SHP77 treated with DMSO at 0.1 percent for 48 hours (cell line): ENCODE data around the gene GPSM1.

Experiments
- DNase-seq: peaks from one replicate; lab custom pipeline; 2025; lab: John Stamatoyannopoulos, UW

Gene GPSM1

DNA sequence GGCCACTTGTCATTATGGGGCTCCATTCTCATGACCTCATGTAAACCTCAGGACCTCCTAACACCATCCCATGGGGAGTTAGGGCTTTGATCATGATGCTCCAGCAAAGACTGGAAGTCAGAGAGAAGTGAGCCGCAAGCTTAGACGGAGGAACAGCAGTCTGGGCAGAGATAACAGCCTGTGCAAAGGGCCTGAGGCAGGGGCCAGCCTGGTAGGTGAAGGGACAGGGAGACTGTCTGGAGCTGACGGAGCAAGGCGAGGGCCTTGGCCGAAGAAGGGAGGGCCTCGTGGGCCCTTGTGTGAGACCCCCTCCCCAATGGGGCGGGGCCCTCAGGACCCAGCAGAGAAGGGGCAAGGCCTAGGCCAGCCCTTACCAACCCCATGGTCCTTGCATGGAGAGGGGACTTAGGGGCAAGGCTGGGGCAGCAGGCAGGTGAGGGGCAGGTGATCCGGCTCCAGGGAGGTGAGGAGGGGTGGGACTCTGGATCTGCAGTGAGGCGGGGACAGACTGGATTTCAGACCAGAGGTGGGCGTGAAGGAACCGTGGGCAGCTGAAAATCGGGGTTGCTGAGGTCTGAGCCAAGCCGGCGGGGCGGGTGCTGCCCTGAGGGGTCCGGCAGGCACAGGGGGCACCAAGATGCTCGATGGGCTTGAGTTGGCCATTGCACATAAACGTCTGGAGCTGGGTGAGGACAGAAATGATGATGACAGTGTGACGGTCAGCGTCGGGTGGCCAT is 17.4 kb downstream of the GPSM1 start:
- no peak for DNase-seq

DNA sequence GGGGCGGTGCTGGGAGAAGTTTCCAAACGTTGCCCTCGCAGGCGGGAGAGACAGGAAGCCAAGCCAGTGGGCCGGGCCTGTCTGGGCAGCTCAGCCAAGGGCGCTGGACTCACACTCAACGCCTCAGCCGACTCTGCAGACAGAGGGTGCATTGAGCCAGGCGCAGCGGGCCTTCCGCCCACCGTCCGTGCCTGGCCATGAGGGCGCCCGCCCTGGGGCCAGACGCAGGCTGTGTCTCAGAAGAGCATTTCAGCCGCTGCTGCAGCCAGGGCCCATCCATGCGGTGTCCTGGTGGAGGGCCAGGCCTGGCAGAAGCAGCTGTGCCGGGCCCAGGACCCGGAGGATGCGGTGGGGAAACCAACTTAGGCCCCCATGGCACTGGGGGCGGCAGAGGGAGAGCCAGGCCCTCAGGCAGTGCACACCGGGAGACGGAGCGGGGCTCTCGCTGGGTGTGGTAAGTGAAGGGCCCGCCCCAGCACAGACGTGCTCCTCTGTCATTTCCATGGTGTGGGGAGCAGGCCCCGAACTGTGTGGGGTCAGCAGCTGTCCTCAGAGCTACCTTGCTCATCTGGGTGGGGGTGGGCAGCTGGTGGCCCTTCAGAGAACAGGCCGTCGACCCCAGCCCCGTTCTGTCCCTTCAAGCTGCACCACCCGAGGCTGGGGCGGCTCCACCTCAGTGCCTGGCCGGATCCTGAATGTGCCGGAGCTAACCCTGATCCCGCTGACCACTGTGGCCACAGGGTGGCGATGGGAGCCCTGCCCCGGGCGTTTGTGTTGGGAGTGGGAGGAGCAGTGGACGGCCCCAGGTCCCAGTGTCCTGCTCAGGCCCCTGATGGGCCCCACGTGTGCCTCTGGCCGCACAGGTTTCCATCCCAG is 18.2 kb downstream of the GPSM1 start:
- no peak for DNase-seq

DNA sequence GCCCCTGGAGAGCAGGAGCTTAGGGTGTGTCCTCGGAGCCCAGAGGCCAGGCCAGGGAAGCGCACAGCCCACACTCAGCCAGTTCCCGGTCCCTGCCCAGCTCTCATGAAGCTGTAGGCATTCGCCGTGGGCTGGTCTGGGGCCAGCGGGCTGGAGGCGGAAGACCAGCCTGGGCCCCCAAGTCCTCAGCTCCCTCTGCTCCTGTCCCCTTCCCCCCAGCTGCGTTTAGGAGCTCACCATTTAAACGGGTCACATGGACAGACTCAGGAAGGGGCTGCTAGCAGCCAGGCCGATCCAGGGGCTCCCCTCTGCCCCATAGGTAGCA is 18.8 kb downstream of the GPSM1 start:
- DNase-seq: no peak

DNA sequence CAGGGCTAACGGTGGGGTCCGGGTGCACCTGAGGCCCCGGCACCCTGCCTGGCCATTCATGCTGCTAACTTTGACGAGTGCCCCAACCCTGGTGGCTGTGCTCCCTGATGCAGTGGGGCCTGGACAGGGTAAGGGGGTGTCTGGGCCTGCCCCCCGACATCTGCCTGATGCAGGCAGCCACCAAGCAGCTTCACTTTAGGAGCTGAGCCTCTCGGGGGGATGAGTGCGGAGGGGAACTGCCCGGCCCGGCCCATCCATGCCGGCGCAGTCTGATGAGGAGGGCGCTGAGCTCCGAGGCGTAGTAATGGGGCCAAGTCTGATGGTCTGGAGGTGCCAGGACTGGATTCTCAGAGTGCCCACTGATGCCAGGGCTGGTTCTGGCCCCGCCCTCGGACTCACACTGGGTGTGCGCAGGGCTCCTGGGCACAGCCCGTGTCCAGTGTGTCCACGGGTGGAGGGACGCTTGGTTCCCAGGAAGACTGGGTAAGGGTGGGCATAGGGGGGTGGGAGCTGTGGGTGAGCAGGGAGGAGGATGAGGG is 19.7 kb downstream of the GPSM1 start:
- DNase-seq: no peak

- DNase-seq: no peak
These were observed 20.3 kb downstream of the GPSM1 start for GRCh38 chr9:136347472-136348256.

- no peak for DNase-seq
These were observed 21.4 kb downstream of the GPSM1 start for GRCh38 chr9:136348691-136349090.

- DNase-seq: no peak
These were observed 22.2 kb downstream of the GPSM1 start for GRCh38 chr9:136349546-136349945.

- no peak for DNase-seq
These were observed 24.0 kb downstream of the GPSM1 start for GRCh38 chr9:136351252-136351800.

DNA sequence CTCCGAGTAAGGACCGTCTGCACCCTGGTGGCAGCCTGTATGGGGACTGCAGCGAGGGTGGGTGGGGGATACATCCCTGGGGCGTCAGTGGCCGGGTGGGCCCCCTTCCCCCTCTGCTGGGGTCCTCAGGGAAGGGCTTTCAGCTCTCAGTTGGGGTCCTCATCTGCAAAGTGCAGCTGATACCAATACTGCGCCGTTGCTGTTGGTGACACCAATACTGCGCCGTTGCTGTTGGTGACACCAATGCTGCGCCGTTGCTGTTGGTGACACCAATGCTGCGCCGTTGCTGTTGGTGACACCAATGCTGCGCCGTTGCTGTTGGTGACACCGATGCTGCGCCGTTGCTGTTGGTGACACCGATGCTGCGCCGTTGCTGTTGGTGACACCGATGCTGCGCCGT is 24.5 kb downstream of the GPSM1 start:
- DNase-seq: peak; percentile 17

- DNase-seq: no peak
These were observed 25.3 kb downstream of the GPSM1 start for GRCh38 chr9:136352682-136353081.

DNA sequence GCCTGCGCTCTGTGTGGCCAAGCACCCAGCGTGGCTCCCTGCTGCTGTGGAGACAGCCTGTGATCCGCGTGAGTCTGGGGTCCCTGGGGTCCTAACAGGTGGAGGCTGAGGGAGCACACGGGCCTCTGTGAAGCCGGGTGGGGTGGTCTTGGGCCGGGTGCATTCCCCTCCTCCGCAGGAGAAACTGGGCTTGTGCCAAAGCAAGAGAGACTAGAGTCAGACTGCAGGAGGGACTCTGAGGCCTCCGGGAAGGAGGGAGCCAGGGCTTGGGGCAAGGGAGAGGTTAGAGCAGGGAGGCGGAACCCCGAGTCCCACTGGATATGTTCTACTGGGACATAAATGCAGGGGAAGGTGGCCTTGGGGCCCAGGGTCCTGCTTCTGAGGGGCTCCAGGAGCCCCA is 25.7 kb downstream of the GPSM1 start:
- no peak for DNase-seq

DNA sequence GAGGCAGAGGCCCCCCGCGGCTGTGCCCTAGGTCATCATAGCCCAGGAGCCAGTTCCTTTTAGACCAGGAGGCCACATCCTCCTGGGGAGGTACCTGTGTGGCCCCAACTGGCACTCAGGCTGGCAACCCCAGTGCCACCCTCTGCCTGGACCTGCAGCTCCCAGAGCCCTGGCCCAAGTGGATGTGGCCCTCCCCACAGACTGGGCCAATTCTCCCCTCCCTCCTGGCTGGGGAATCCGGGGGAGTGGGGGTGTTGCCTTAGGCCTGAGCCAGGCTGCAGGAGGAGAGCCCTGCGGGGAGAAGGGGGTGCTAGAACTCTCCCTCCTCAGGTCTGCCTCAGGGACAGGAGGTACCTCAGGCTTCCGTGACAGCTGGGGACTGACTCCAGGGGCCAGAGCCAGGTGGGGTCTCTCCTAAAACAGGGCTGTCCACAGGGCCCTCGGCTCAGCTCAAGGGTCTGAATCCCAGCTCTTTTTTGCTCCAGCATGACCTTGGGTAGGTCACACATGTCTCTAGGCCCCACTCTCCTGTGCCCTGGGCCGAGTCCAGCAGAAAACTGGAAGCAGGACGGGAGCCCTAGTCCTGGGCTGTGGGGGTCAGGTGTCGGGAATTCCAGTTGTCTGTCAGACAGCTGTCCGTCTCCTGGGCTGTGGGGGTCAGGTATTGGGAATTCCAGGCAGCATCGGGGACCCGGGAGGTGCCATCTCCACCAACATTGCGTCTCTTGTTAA is 26.6 kb downstream of the GPSM1 start:
- DNase-seq: no peak

DNA sequence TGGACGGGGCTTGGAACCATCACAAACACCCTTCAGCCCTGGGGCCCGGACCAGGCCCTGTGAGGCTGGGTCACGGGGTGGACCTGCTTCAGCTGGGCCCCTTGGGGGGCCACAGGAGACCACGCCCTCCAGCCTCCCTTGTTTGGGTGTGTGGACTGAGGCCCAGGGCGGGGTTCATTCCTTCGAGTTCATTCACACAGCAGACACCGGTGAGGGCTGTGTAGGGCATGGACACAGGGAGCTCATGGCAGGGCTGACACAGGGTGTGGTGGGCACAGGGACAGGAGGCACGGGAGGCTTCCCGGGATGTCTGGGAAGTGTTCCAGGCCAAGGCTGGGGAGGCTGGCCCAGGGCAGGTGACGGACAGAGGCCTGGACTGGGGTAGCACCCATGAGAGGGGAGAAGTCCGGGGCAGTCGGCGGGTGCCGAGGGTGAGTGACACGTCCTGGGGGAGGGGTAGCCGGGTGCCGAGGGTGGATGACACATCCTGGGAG is 27.3 kb downstream of the GPSM1 start:
- no peak for DNase-seq

DNA sequence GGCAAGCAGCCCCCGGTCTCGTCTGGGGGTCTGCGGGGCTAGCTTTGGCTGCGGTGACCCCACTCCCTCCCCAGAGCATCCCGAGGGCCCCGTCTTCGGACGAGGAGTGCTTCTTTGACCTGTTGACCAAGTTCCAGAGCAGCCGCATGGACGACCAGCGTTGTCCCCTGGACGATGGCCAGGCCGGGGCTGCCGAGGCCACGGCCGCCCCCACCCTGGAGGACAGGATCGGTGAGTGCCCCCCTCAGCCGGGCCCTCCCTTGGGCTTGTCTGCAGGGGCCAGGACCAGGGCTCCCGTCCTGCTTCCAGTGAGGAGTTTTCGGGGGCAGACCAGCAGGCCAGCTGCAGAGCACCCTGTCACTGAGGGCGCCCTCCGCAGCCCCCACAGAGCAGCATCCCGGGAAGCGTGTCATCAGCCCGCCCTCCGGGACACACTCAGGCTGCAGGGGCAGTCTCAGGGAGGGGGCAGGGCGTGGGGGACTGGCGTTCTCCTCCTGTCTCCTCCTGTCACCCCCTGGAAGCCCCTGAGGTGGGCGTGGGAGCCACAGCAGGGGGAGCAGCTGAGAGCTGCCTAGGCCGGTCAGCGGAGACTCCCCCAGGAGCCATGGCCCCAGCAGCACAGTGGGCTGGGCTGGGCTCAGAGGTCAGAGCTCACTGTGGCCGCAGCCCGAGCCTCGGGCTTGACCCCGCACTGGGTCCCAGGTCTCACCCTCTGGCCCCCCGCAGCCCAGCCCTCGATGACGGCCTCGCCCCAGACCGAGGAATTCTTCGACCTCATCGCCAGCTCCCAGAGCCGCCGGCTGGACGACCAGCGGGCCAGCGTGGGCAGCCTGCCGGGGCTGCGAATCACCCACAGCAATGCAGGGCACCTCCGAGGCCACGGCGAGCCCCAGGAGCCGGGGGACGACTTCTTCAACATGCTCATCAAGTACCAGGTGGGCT is 28.5 kb downstream of the GPSM1 start:
- DNase-seq: no peak

DNA sequence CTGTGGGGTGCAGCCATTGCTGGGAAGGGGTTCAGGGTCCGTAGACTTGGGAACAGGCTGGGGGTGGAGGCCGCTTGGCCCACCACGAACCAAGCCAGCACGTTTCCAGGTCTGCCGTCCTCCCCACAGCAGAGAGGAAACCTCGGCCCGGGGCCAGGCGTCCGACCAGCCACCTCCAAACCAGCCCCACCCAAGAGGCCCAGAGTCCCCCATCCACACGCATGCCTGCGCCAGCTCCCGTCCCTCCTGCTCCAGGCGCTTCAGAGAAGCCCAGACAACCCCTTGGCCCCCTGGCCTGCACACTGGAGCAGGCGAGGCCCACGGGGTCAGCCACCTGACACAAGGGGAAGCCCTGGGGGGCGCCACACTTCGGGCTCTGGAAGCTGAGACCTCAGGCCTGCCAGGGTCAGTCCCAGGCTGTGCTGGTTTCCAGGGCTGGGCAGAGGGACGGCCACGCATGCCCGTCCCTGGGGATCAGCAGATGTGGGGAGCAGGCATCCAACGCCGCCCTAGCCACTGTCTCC is 29.9 kb downstream of the GPSM1 start:
- DNase-seq: no peak

GRCh38 chr9:136358016-136358415 is 30.7 kb downstream of the GPSM1 start:
- DNase-seq: no peak

DNA sequence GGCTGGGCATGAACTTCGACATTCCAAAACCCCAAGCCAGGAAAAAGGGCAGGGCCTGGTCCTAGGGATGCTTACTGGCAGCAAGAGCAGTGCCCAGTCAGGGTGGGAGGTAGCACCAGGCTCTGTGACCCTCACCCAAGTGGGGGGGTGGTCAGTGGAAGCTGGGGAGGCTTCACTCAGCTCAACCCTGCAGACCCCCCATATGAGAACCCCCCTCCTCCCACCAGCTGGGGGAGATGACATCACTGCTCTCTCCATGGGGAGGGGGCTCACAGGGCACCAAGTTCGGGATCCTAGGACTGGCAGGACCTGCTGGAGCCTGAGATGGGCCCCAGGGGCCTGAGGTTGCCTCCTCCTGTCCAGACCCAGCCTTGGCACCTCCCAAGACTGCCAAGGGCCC is 31.5 kb downstream of the GPSM1 start:
- DNase-seq: no peak

DNA sequence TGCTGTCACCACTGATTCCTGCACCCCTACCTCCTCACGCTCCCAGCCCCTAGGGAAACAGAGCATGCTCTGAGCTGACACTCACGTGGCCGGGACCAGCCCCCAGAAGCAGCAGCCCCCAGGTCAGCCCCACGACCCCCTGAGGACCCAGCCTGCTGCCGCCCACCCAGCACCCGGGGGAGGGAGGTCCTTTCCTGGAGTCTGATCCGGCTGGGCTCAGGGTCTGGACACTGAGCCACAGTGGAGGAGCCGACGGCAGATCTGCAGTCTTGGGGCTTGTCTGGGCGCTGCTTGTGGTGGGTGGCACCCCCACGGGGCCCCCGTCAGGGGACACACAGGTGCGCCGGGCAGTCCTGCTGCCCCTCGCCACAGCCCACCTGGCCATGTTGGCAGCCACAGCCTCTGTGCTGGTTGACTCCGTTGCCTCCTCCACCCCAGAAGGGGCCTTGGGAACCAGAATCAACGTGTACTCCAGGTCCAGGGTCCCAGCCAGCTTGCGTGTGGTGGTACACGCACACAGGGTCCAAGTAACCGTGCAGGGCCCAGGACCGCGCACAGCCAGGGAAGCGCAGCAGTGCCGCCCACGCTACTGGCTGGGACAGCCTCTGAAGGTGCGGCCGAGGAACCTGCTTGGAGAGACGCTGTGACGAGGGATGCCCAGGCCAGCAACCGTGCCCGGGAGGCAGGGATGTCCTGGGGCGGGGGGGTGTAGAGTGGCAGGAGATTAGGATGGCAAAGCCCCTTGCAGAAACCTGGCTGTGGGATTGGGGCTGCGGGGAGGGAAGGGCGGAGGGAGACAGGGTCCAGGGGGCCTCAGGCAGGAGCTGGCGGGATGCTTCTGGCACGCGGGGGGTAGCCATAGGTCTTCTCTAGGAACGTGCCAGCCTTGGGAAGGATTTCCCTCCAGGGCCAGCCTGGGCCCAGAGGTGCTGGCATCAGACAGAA is 32.7 kb downstream of the GPSM1 start:
- no peak for DNase-seq
